Measurements from ENCODE around the gene SLC27A3.

Gene SLC27A3

DNA sequence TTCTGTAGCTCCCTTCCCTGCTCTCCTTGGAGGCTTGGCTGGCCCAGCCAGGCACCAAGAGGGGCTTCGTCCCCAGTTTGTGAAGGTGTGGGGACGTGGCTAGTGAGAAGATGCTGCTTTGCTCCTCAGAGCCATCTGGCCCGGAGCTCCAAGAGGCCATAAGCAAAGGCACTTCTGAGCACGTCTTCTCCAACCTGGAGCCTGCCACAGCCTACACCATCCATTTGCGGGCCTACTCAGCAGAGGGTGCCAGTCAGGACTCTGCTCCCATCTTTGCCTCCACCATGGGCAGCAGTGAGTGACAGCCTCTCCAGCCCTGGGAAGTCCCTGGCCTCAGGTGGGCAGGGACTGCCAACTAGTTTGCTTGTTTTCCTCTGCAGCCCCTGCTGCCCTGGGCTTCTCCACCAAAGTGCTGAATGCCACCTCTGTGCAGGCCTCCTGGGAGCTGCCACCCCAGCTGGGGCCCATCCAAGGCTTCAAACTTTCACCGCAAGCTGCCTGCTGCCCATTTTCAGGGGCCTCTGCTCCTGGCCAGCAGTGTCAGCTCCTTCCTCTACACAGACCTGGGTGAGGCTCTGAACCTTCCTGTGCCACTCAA, 25.9 kb downstream of the SLC27A3 start:
- DNase-seq = no peak

DNA sequence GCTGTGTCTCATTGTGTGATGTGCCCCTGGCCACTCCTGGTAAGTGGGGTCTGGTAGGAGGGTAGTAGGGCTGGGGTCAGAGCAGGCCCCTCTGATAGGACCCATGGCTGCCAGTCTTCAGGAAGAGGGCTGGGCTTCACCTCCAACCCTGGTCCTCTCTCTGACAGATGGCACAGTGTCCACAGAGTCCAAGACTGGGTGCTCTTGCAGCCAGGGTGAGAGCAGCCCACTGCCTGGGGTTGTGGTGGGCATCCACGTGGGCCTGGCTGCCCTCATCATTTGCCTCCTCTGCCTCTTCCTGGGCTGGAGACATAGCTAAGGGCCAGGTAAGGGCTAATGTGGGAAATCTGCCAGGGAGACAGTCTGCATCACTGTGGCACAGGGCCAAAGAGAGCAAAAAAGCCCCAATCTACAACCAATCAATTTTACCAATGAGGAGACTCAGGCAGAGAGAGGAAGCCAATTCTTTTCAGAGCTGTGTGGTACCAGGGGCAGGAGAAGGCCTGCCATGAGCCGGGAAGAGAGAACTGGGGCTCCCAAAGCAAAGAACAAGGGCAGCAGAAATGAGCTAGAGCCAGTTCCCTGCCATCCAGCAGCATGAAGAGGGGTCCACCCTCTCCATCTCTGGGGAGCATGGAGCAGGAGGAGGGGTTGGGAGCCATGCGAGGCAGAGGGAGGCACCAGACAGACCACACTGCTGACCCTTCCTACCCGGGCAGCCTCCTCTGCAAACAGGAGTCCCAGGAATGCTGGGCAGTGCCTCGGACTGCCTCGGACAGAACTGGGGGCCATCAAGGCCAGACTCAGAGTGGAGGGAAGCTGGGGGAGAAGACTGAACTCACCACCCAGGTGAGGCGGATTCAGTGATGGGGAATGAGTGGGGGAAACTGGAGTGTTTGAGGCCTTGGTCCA, 26.8 kb downstream of the SLC27A3 start:
- no peak for DNase-seq

DNA sequence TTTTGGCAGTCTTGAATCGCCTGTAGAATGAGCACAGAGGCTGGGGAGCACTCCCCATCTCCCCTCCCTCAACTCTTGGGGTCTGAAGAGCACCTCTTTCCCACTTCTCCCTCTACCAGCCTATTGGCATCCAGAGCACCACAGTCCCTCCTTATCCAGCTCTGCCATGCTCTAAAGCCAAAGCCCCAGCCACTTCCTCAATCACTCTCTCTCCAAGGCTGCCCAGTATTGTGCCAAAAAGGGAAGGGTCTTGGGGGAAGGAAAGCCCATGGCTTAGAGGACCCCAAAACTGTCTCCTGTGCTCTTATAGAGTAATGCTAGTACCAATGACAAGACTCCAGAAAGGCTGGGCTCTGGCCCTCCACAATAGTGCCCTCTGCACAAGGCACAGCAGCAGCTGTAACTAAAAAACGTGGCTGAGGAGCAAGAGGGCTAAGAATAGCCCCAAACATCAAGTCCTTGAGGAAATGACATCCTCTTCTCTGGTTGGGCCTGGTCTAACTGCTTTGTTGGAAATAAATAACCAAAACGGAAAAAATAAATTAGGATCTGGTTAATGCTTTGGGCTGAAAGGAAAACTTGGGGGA, 28.4 kb downstream of the SLC27A3 start:
- DNase-seq = no peak

DNA sequence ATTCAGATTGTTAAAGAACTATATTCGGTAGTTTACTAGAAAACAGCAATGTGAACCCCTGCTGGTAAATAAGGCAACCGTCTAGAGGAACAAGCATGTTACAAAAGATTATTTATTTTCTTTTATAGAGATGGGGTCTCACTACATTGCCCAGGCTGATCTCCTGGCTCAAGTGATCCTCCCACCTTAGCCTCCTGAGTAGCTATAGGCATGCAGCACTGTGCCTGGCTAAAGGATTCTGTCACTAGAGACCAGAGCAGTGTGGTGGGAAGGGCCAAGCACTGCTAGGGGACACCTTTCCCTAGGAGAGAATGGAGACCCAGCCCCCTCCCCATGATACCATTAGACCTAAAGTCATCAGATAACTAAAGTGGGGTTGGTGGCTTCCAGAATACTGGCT, 28.9 kb downstream of the SLC27A3 start:
- DNase-seq = no peak

DNA sequence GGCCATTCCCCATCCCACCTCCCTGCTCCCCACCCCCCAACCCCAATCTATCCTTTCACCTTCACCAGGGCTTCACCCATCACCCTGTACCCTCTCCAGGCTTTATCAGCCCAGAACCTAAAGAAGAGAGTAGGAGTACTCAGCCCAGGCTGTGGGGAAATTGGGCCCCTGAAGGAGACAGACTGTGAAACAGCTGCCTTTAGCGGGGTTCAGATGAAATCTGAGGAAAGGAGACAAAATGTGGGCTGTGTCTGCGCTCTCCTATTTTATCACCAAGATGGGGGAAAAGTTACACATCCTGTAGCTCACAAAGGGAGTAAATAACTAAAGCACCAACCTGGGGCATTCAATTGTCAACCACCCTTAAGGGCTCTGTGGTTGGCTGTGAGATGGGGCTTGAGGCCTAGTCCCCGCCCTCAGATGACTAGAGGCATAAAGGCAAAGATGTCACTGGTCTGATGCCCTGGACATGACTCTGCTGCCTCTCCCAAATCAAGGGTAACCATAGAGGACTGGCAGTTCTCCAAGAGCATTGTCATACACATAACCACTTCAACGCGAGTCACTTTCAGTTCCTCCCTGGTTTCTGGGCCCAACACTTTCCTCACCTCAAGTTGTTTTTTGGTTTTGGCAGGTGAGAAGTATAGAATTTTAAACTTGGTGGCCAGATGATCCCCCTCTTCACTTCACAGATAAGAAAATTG, 30.0 kb downstream of the SLC27A3 start:
- peak; percentile 30 for DNase-seq

DNA sequence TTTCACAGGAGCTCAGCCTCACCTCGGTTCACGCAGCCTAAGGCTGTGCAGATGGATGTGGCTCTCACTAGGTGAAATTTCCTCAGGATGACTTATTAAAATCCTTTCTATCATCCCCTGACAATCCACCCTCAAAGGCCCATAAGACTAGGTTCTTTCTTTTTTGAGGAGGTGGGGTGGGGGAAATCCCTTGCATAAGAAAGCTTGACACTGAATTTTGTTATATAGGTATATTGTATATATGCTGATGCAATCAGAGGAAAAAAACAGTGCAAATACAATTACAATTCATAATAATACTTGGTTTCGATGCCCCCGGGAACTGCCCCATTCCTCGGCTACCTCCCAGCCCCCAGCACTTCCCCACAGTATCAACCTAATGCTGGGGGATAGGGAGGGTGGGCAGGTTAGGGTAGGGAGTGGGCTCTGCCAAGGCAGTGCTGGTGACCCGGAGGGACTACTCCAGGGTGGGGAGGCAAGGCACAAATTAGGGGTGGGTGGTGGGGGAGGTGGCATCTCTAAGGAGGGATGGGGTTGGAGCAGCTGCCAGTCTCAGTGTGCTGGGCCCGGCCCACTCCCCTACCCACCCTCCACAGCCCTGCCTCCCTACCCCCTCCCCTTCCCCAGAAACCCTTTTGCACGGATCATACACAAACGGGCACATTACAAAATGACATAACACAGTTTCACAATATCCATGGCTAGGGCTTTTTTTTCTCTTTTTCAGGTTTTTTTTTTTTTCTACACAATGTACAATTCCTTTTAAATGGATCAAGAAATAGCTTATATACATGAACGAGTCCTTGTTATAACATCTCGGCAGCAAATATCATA, 30.9 kb downstream of the SLC27A3 start:
- DNase-seq = no peak

DNA sequence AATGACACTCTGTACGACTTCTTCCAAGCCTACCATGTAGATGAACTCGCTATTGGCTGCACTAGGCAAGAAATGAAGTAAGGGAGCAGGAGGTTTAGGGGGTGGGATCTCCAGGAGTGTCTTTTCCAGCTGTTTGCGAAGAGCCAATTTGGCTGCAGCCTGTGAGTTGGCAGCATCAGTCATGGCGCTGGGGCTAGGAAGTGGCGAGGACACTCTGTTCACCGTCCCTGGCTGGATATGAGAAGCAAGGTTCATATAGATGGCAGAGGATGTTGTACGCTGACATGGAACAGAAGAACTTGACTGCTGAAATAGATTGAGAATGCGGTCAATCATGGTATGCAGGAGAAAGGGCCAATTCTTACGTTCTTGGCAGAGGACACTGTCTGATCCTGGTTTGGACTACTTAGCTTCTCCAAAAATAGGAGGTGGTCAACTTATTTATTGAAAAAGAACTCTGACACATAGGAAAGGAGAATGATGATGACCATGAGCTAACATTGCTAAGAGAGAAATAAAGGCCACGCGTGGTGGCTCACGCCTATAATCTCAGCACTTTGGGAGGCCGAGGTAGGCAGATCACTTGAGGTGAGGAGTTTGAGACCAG, 41.2 kb downstream of the SLC27A3 start:
- no peak for DNase-seq

DNA sequence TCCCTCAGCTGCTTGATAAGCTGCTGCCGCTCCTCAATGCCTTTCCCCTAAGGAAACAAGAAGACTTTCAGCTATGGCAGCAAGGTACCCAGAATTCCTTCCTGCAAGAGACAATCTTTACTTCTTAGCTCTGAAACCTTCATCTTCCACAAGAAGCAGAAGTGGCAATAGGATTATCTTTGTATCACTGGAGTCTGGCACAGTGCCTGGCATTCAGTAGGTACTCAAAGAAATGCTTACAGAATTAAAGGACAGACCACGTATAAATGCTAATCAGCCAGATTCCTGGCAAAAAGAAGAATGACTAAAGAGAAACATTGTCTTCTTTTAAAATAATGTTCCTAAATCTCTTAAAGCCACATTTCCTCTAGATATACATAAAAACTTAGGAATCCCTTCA, 43.7 kb downstream of the SLC27A3 start:
- DNase-seq = no peak

DNA sequence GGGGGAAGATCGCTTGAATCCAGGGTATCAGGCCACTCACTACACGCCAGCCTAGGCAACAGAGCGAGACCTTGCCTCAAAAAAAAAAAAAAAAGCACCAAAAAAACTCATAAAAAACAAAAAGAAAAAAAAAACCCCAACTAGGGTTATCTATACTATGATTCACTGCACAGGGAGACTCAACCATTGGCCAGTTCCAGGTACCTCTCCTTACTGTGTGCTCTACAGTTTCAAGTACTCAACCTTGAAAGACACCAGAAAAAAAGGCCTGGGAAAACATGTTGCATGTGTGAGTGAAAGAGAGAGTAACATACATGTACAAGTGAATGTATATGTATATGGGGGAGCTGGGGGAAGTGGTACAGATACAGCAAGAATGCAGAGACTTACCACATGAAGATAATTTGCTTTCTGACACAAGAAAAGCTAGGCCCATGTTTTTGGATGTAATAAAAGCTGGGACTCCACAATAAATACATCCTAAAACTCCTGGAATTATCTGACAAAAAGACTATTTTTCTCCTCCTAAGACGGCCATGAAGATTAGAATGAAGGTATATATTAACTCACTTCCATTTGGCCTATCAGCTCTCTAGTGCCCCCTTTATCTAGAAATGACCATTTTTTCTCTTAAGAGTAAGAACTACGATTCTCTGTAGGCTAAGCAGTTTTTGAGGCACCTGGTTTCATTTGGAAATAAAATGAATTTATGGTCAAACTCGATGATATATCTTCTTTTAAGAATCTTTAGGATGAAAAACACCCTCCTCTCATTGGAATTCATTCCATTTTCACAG, 52.2 kb downstream of the SLC27A3 start:
- no peak for DNase-seq

All from activated T-cell treated with anti-CD3 and anti-CD28 coated beads for 4 hours (primary cell).